Kidney (tissue), 14 donors: ENCODE measurements around the gene OTULIN. TPM values are rescaled to one million over a fixed set of nuclear protein-coding genes. Genes with fewer than 3 reads are reported as not detected.

Experiments
- DNase-seq, 5 donors: peaks; one replicate each; pipeline ENCODE4 v3.0.0-alpha.2; 2013 to 2020
- FAIRE-seq: peaks from 2 replicates; lab custom pipeline; 2012; peaks lifted over from hg19 to GRCh38; lab: Jason Lieb, UNC
- H3K27ac ChIP-seq, 2 donors: one replicate each; pipeline ENCODE4 v1.7.0; 2013; ENCODE audit warnings: low read depth in 2 of 2, low read length in 2 of 2, inconsistent platforms in 1 of 2
- H3K27me3 ChIP-seq: one replicate; pipeline ENCODE4 v1.7.1; 2013; ENCODE audit warnings: low read length, inconsistent platforms; ENCODE audit not compliant: control insufficient read depth, insufficient read depth
- H3K36me3 ChIP-seq, 3 donors: one replicate each; pipeline versions ENCODE4 v1.7.0 to v1.7.1; 2013; ENCODE audit warnings: low read length in 3 of 3, control low read depth in 1 of 3, inconsistent platforms in 1 of 3; ENCODE audit not compliant: insufficient read depth in 3 of 3, control insufficient read depth in 2 of 3
- H3K4me1 ChIP-seq, 3 donors: one replicate each; pipeline versions ENCODE4 v1.7.0 to v1.7.1; 2013; ENCODE audit warnings: low read length in 3 of 3, inconsistent platforms in 1 of 3, low read depth in 1 of 3; ENCODE audit not compliant: control insufficient read depth in 2 of 3, insufficient read depth in 2 of 3
- H3K4me3 ChIP-seq, 3 donors: one replicate each; pipeline versions ENCODE4 v1.7.0 to v1.8.1; 2013; ENCODE audit warnings: low read length in 3 of 3, control low read depth in 1 of 3, inconsistent platforms in 1 of 3
- H3K9ac ChIP-seq, 3 donors: one replicate each; pipeline versions ENCODE4 v1.7.0 to v1.7.1; 2013; ENCODE audit warnings: low read length in 3 of 3, control low read depth in 1 of 3, inconsistent platforms in 1 of 3
- H3K9me3 ChIP-seq, 3 donors: one replicate each; pipeline versions ENCODE4 v1.7.0 to v1.7.1; 2013; ENCODE audit warnings: low read length in 3 of 3, control low read depth in 1 of 3, inconsistent platforms in 1 of 3; ENCODE audit not compliant: control insufficient read depth in 2 of 3, insufficient read depth in 1 of 3
- intact Hi-C: fragments of 100-400 bp; cut with DNase I; formaldehyde crosslinking; loops from one replicate; pipeline ENCODE4 v1.11.1; 2022
- polyA plus RNA-seq: library from polyadenylated mRNA; stranded (reverse); fragments of 350-450 nt; fragmentation: Illumina TruSeq; extraction: RNeasy Lipid Tissue Mini Kit (QIAGEN cat#74804); gene quantifications from one replicate; pipeline ENCODE4 v1.2.3, GENCODE V29; 2014; ENCODE audit warnings: low read depth, low replicate concordance; ENCODE audit not compliant: insufficient read depth
- total RNA-seq: library from RNA; stranded (reverse); fragmentation: NEBNext Ultra II Directional; extraction: Animal tissue kit (Norgen Biotek cat#: 25700); gene quantifications from one replicate; pipeline ENCODE4 v1.2.1, GENCODE V29; 2021
- TF ChIP-seq, protein P1 (sequence below): IDR thresholded peaks from 3 replicates; pipeline ENCODE4 v1.5.1; 2012; ENCODE audit warnings: mild to moderate bottlenecking, moderate library complexity, borderline replicate concordance; ENCODE audit not compliant: insufficient read depth; ENCODE audit errors: extremely low read depth
- donor health status: control.
- donor health status: control.
- donor health status: control.
- donor health status: control.
- donor health status: control.
- donor health status: DM: yes; HTN: yes; CAD: no.
- donor health status: Normal renal cell carcinoma (clear cell type).

The OTULIN gene
- total and polyA plus RNA-seq, 2 donors from 2014 or later, result 9.0 to 28.4 TPM

DNA sequence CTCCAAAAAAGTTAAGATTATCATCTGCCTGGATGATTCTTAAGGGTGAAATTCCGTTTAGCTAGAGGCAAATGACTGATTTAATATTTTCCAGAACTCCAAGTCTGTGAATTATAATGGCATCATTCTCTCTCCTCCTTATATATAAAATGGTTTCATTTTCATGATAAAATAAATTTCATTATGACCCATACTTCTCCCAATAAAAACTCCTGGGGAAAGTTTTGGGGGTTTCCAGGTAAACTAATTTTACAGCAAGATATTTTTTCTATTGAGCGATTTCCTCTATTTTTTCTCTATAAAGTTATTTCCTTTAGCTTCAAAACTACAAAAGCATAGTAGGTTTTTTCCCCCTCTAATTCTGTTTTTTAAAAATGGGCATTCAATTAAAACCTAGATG is 7.6 kb upstream of the OTULIN start:
- no peaks in the 10 kb centered on the region for H3K4me1 ChIP-seq
- TF ChIP-seq, protein P1, sequence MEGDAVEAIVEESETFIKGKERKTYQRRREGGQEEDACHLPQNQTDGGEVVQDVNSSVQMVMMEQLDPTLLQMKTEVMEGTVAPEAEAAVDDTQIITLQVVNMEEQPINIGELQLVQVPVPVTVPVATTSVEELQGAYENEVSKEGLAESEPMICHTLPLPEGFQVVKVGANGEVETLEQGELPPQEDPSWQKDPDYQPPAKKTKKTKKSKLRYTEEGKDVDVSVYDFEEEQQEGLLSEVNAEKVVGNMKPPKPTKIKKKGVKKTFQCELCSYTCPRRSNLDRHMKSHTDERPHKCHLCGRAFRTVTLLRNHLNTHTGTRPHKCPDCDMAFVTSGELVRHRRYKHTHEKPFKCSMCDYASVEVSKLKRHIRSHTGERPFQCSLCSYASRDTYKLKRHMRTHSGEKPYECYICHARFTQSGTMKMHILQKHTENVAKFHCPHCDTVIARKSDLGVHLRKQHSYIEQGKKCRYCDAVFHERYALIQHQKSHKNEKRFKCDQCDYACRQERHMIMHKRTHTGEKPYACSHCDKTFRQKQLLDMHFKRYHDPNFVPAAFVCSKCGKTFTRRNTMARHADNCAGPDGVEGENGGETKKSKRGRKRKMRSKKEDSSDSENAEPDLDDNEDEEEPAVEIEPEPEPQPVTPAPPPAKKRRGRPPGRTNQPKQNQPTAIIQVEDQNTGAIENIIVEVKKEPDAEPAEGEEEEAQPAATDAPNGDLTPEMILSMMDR, result no peak
- no peak for FAIRE-seq
- H3K9me3 ChIP-seq, result no peaks in the 10 kb centered on the region
- H3K27me3 ChIP-seq, result no peaks in the 10 kb centered on the region
- no peak overlapping the region for H3K9ac ChIP-seq
- H3K27ac ChIP-seq, result no peak overlapping the region
- no peak for DNase-seq
- no peaks in the 10 kb centered on the region for H3K36me3 ChIP-seq
- intact Hi-C loops, result no loop called here
- no peak overlapping the region for H3K4me3 ChIP-seq

DNA sequence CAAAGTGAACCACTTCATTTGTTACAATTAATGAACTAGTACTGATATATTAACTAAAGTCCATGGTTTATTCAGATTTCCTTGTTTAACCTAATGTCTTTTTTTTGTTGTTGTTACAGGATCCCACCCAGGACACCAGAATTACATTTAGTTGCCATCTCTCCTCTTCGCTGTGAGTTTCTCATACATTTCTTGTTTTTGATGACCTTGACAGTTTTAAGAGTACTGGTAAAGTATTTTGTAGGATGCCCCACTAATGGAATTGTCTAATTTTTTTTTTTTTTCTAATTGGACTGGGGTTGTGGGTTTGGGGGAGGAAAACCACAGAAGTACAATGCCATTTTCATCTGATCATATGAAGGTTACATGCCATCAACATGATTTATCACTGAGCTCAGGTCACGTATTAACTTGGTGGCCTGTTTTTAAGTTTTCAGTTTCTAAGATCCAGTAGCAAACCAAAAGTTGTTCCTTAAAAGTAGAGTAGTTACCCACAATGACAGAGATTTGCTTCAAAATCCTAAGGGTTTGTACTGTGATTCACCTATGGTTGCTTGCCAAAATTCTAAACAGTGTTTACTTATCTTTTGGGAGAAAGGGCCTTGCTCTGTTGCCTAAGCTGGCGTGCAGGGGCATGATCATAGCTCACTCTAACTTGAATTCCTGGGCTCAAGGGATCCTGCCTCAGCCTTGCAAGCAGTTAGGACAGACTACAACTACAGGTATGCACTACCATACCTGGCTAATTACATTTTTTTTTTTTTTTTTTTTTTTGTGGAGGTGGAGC is 4.5 kb upstream of the OTULIN start:
- TF ChIP-seq, protein P1, result no peak
- no peak for FAIRE-seq

DNA sequence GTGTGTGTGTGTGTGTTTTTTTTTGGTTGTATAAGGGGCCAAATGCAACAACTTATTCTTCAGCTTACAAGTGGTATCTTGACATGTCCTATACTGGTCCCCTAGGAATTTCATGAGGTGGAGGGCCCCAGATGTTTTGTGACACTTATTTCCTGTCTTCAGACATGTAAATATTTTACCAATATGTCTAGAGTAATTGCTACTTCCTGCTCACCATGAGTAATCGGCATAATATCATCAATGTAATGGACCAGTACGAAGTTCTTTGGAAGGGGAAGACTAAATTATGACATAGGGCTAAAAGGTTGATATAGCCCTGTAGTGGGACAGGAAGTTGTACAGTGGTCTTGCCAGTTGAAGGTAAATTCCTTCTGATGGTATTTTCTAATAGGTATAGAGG is 3.7 kb upstream of the OTULIN start:
- no peak overlapping the region for H3K27ac ChIP-seq

More for the DNA sequence above, 4.5 kb upstream of the OTULIN start:
- Histone ChIP-seq H3K4me1 (peaks cover 0 to 5% (median 0%) of the 10 kb centered on the region in 3 donors), H3K36me3 (no peaks in the 10 kb centered on the region), H3K4me3 (no peak overlapping the region), H3K9ac (no peak overlapping the region), H3K9me3 (no peaks in the 10 kb centered on the region), H3K27me3 (no peaks in the 10 kb centered on the region), H3K27ac (no peak overlapping the region)
- DNase-seq, result no peak
- intact Hi-C loops, result no loop called here

More for the DNA sequence above, 3.7 kb upstream of the OTULIN start:
- no peaks in the 10 kb centered on the region for H3K27me3 ChIP-seq
- peaks cover 0 to 5% (median 2%) of the 10 kb centered on the region in 3 donors for H3K4me1 ChIP-seq
- no peak for FAIRE-seq
- intact Hi-C loops, result no loop called here
- H3K9ac ChIP-seq, result no peak overlapping the region
- TF ChIP-seq, protein P1, result no peak
- no peak for DNase-seq
- H3K9me3 ChIP-seq, result no peaks in the 10 kb centered on the region
- no peak overlapping the region for H3K4me3 ChIP-seq
- H3K36me3 ChIP-seq, result no peaks in the 10 kb centered on the region
